ENCODE measurements around the gene GNAO1.
A peak's percentile ranks its signal among the peaks of the same experiment; 100 is the strongest.

GNAO1 gene

DNA sequence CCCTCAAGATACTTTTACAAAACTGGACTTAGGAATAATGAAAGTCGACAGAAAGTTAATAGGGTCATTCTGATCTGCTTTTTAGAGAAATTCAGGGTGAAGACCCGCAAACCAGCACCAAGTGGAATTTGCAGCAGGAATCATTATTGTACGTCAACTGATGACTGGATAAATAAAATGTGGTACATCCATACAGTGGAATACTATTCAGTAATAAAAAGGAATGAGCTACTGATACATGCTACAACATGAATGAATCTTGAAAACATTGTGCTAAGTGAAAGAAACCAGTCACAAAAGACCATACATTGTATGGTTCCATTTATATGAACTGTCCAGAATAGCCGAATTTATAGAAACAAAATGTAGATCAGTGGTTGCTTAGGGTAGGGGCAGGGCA, 83.1 kb downstream of the GNAO1 start:
- TF ChIP-seq ZBTB26 (tag by site-specific recombination; optimal IDR thresholded peaks at IDR 0.05) (no peak), ZNF10 (tag by site-specific recombination; IDR thresholded peaks at IDR 0.05) (peak; percentile 30; the same call in 1 of the 2 replicates)
- ChIA-PET POLR2A (no interaction called here), CTCF (no interaction called here)
- Histone ChIP-seq H3K27ac (ENCODE audit: extremely low read depth, low read depth, low read length) (no peak overlapping the region), H3K9me3 (ENCODE audit: control insufficient read depth, insufficient read depth, low read depth, low read length) (no peaks in the 10 kb centered on the region), H3K4me1 (ENCODE audit: control insufficient read depth, insufficient read depth, low read length) (no peaks in the 10 kb centered on the region), H3K4me3 (ENCODE audit: low read depth, low read length) (no peak overlapping the region), H3K36me3 (ENCODE audit: control insufficient read depth in 2 of 2, insufficient read depth in 1 of 2, low read length in 2 of 2) (no peaks in the 10 kb centered on the region)

DNA sequence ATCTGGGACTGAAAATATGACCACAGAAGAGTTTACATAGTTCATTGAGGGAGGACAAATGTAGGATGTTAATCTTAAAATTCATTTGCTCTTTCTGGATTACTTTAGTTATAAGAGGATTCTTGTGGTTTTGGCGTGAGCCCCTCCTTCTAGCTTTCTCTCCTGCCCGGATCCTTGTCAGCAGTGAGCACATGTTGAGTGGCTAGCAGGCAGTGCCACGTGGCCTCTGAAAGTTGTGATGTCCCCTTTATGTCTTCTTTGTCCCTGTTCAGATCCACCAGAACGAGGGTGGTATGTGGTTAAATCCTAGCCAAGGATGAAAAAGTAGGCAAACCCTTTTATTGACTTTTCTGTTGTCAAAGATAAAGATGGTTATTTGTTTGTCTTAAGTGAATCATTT, 83.8 kb downstream of the GNAO1 start:
- ChIA-PET CTCF (no interaction called here), POLR2A (no interaction called here)
- no peak overlapping the region for H3K4me3 ChIP-seq (ENCODE audit: low read depth, low read length)
- no peak overlapping the region for H3K27ac ChIP-seq (ENCODE audit: extremely low read depth, low read depth, low read length)
- no peaks in the 10 kb centered on the region for H3K9me3 ChIP-seq (ENCODE audit: control insufficient read depth, insufficient read depth, low read depth, low read length)
- H3K4me1 ChIP-seq (ENCODE audit: control insufficient read depth, insufficient read depth, low read length) = no peaks in the 10 kb centered on the region
- TF ChIP-seq ZNF585B (tag by site-specific recombination; IDR thresholded peaks at IDR 0.05) (no peak), ZNF521 (tag by site-specific recombination; IDR thresholded peaks at IDR 0.05) (no peak), ZFP41 (tag by site-specific recombination; IDR thresholded peaks at IDR 0.05; ENCODE audit: borderline replicate concordance) (no peak), ZNF76 (tag by site-specific recombination; IDR thresholded peaks at IDR 0.05; ENCODE audit: borderline replicate concordance, low read depth) (no peak), PRDM1 (tag by site-specific recombination; IDR thresholded peaks at IDR 0.05) (no peak), ZNF561 (tag by site-specific recombination; IDR thresholded peaks at IDR 0.05; ENCODE audit: borderline replicate concordance) (no peak), HOXA7 (CRISPR knock-in tag; IDR thresholded peaks at IDR 0.05; ENCODE audit: borderline replicate concordance) (no peak), ZNF830 (tag by site-specific recombination; IDR thresholded peaks at IDR 0.05; ENCODE audit: low read depth) (no peak), ZNF548 (tag by site-specific recombination; IDR thresholded peaks at IDR 0.05) (no peak), KLF9 (tag by site-specific recombination; IDR thresholded peaks at IDR 0.05; ENCODE audit: low read depth) (no peak), HOXD13 (CRISPR knock-in tag; IDR thresholded peaks at IDR 0.05; ENCODE audit: borderline replicate concordance) (no peak), ZNF214 (tag by site-specific recombination; IDR thresholded peaks at IDR 0.05; ENCODE audit: borderline replicate concordance) (no peak), ZNF248 (tag by site-specific recombination; IDR thresholded peaks at IDR 0.05) (no peak)
- TF ChIP-seq, protein P1, sequence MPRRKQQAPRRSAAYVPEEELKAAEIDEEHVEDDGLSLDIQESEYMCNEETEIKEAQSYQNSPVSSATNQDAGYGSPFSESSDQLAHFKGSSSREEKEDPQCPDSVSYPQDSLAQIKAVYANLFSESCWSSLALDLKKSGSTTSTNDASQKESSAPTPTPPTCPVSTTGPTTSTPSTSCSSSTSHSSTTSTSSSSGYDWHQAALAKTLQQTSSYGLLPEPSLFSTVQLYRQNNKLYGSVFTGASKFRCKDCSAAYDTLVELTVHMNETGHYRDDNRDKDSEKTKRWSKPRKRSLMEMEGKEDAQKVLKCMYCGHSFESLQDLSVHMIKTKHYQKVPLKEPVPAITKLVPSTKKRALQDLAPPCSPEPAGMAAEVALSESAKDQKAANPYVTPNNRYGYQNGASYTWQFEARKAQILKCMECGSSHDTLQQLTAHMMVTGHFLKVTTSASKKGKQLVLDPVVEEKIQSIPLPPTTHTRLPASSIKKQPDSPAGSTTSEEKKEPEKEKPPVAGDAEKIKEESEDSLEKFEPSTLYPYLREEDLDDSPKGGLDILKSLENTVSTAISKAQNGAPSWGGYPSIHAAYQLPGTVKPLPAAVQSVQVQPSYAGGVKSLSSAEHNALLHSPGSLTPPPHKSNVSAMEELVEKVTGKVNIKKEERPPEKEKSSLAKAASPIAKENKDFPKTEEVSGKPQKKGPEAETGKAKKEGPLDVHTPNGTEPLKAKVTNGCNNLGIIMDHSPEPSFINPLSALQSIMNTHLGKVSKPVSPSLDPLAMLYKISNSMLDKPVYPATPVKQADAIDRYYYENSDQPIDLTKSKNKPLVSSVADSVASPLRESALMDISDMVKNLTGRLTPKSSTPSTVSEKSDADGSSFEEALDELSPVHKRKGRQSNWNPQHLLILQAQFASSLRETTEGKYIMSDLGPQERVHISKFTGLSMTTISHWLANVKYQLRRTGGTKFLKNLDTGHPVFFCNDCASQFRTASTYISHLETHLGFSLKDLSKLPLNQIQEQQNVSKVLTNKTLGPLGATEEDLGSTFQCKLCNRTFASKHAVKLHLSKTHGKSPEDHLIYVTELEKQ (tag by site-specific recombination; IDR thresholded peaks at IDR 0.05; ENCODE audit: borderline replicate concordance) = no peak
- TF ChIP-seq, protein P2, sequence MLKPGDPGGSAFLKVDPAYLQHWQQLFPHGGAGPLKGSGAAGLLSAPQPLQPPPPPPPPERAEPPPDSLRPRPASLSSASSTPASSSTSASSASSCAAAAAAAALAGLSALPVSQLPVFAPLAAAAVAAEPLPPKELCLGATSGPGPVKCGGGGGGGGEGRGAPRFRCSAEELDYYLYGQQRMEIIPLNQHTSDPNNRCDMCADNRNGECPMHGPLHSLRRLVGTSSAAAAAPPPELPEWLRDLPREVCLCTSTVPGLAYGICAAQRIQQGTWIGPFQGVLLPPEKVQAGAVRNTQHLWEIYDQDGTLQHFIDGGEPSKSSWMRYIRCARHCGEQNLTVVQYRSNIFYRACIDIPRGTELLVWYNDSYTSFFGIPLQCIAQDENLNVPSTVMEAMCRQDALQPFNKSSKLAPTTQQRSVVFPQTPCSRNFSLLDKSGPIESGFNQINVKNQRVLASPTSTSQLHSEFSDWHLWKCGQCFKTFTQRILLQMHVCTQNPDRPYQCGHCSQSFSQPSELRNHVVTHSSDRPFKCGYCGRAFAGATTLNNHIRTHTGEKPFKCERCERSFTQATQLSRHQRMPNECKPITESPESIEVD (tag by site-specific recombination; IDR thresholded peaks at IDR 0.05) = no peak
- TF ChIP-seq, protein P3, sequence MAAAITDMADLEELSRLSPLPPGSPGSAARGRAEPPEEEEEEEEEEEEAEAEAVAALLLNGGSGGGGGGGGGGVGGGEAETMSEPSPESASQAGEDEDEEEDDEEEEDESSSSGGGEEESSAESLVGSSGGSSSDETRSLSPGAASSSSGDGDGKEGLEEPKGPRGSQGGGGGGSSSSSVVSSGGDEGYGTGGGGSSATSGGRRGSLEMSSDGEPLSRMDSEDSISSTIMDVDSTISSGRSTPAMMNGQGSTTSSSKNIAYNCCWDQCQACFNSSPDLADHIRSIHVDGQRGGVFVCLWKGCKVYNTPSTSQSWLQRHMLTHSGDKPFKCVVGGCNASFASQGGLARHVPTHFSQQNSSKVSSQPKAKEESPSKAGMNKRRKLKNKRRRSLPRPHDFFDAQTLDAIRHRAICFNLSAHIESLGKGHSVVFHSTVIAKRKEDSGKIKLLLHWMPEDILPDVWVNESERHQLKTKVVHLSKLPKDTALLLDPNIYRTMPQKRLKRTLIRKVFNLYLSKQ (tag by site-specific recombination; IDR thresholded peaks at IDR 0.05; ENCODE audit: borderline replicate concordance) = no peak
- TF ChIP-seq, protein P4, sequence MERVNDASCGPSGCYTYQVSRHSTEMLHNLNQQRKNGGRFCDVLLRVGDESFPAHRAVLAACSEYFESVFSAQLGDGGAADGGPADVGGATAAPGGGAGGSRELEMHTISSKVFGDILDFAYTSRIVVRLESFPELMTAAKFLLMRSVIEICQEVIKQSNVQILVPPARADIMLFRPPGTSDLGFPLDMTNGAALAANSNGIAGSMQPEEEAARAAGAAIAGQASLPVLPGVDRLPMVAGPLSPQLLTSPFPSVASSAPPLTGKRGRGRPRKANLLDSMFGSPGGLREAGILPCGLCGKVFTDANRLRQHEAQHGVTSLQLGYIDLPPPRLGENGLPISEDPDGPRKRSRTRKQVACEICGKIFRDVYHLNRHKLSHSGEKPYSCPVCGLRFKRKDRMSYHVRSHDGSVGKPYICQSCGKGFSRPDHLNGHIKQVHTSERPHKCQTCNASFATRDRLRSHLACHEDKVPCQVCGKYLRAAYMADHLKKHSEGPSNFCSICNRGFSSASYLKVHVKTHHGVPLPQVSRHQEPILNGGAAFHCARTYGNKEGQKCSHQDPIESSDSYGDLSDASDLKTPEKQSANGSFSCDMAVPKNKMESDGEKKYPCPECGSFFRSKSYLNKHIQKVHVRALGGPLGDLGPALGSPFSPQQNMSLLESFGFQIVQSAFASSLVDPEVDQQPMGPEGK (tag by site-specific recombination; IDR thresholded peaks at IDR 0.05) = no peak
- TF ChIP-seq, protein P5, sequence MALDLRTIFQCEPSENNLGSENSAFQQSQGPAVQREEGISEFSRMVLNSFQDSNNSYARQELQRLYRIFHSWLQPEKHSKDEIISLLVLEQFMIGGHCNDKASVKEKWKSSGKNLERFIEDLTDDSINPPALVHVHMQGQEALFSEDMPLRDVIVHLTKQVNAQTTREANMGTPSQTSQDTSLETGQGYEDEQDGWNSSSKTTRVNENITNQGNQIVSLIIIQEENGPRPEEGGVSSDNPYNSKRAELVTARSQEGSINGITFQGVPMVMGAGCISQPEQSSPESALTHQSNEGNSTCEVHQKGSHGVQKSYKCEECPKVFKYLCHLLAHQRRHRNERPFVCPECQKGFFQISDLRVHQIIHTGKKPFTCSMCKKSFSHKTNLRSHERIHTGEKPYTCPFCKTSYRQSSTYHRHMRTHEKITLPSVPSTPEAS (tag by site-specific recombination; IDR thresholded peaks at IDR 0.05) = no peak
- no peaks in the 10 kb centered on the region for H3K36me3 ChIP-seq (ENCODE audit: control insufficient read depth in 2 of 2, insufficient read depth in 1 of 2, low read length in 2 of 2)

Data from HEK293 (cell line).